ENCODE measurements around the gene TAF9B.

DNA sequence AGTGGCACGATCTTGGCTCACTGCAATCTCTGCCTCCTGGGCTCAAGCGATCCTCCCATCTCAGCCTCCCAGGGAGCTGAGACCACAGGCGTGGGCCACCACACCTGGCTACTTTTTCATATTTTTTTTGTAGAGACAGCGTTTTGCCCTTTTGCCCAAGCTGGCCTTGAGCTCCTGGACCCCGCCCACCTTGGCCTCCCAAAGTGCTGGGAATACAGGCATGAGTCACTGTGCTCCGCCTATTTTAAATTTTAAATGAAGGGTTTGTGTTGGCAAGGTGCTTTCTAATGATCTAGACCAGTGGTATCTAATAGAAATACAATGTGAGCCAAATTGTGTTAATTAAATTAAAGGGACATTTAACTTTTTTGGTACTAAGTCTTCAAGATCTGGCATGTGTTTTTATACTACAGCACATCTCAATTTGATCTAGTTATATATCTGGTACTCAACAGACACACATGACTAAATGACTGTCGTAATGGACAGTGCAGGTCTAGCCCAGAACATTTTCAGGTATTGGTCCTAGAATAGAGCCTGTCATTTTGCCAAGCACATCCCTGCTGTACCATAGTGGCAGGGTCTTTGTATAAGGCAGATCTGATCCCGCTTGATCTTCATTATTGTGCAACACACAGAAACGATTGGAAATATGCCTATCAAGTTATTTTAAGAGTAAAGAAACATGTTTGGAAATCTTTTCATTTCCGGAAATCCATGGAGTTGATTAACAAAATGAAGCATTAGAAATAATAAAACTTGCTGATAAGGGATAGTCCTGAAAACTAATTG lies 28.1 kb downstream of the TAF9B start:
- TF ChIP-seq, protein P1, sequence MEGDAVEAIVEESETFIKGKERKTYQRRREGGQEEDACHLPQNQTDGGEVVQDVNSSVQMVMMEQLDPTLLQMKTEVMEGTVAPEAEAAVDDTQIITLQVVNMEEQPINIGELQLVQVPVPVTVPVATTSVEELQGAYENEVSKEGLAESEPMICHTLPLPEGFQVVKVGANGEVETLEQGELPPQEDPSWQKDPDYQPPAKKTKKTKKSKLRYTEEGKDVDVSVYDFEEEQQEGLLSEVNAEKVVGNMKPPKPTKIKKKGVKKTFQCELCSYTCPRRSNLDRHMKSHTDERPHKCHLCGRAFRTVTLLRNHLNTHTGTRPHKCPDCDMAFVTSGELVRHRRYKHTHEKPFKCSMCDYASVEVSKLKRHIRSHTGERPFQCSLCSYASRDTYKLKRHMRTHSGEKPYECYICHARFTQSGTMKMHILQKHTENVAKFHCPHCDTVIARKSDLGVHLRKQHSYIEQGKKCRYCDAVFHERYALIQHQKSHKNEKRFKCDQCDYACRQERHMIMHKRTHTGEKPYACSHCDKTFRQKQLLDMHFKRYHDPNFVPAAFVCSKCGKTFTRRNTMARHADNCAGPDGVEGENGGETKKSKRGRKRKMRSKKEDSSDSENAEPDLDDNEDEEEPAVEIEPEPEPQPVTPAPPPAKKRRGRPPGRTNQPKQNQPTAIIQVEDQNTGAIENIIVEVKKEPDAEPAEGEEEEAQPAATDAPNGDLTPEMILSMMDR (IDR thresholded peaks at IDR 0.05): no peak
- TF ChIP-seq POLR2A (IDR thresholded peaks at IDR 0.05): no peak
- TF ChIP-seq EP300 (IDR thresholded peaks at IDR 0.05): no peak
